ENCODE results near the gene ABHD2.

ABHD2 gene

GRCh38 chr15:89195836-89196235 is 107.6 kb downstream of the ABHD2 start:
- DNase-seq (ENCODE audit: low read depth), result no peak

GRCh38 chr15:89196241-89196640 is 108.0 kb downstream of the ABHD2 start:
- DNase-seq (ENCODE audit: low read depth), result no peak

- no peak for DNase-seq (ENCODE audit: low read depth)
These were observed 108.7 kb downstream of the ABHD2 start for GRCh38 chr15:89196994-89197393.

- DNase-seq (ENCODE audit: low read depth), result no peak
These were observed 109.3 kb downstream of the ABHD2 start for GRCh38 chr15:89197503-89197971.

GRCh38 chr15:89198196-89198595 is 109.9 kb downstream of the ABHD2 start:
- no peak for DNase-seq (ENCODE audit: low read depth)

- DNase-seq (ENCODE audit: low read depth), result no peak
These were observed 110.7 kb downstream of the ABHD2 start for GRCh38 chr15:89198934-89199333.

- DNase-seq (ENCODE audit: low read depth), result no peak
These were observed 111.5 kb downstream of the ABHD2 start for GRCh38 chr15:89199746-89200145.

- no peak for DNase-seq (ENCODE audit: low read depth)
These were observed 111.9 kb downstream of the ABHD2 start for GRCh38 chr15:89200182-89200581.

GRCh38 chr15:89201465-89202005 is 113.3 kb downstream of the ABHD2 start:
- no peak for DNase-seq (ENCODE audit: low read depth)

GRCh38 chr15:89203705-89204273 is 115.5 kb downstream of the ABHD2 start:
- DNase-seq (ENCODE audit: low read depth), result no peak

GRCh38 chr15:89205991-89206585 is 117.8 kb downstream of the ABHD2 start:
- no peak for DNase-seq (ENCODE audit: low read depth)

- DNase-seq (ENCODE audit: low read depth), result peak; percentile 63
These were observed 118.7 kb downstream of the ABHD2 start for GRCh38 chr15:89206908-89207331.

- DNase-seq (ENCODE audit: low read depth), result no peak
These were observed 120.0 kb downstream of the ABHD2 start for GRCh38 chr15:89208256-89208655.

- no peak for DNase-seq (ENCODE audit: low read depth)
These were observed 120.8 kb downstream of the ABHD2 start for GRCh38 chr15:89209057-89209456.

- DNase-seq (ENCODE audit: low read depth), result no peak
These were observed 123.5 kb downstream of the ABHD2 start for GRCh38 chr15:89211678-89212170.

- no peak for DNase-seq (ENCODE audit: low read depth)
These were observed 127.4 kb downstream of the ABHD2 start for GRCh38 chr15:89215627-89216026.

- no peak for DNase-seq (ENCODE audit: low read depth)
These were observed 128.8 kb downstream of the ABHD2 start for GRCh38 chr15:89217031-89217430.

GRCh38 chr15:89217686-89218376 is 129.6 kb downstream of the ABHD2 start:
- no peak for DNase-seq (ENCODE audit: low read depth)

- DNase-seq (ENCODE audit: low read depth), result no peak
These were observed 130.3 kb downstream of the ABHD2 start for GRCh38 chr15:89218531-89218930.

GRCh38 chr15:89221543-89221942 is 133.3 kb downstream of the ABHD2 start, which contains the start of gene RLBP1:
RLBP1 (minus strand) TSS chr15:89221579; CDS start chr15:89218975, 2,604 bp downstream.
- no peak for DNase-seq (ENCODE audit: low read depth)

GRCh38 chr15:89225588-89225987 is 137.3 kb downstream of the ABHD2 start:
- no peak for DNase-seq (ENCODE audit: low read depth)

- DNase-seq (ENCODE audit: low read depth), result no peak
These were observed 138.3 kb downstream of the ABHD2 start for GRCh38 chr15:89226359-89227221.

Measured in activated T-cell treated with anti-CD3 and anti-CD28 coated beads for 1 hour (primary cell).